Nephron (organoid): ENCODE measurements around the gene MRC2.

Experiments used
- H3K27ac Mint-ChIP-seq, 3 experiments: 2 replicates each; pipeline ENCODE4 v1.8.0; 2020; ENCODE audit warnings: mixed read lengths in 3 of 3, mild to moderate bottlenecking in 2 of 3, moderate library complexity in 1 of 3
- H3K27me3 Mint-ChIP-seq: 2 replicates; pipeline ENCODE4 v1.8.0; 2021; ENCODE audit warnings: low read depth, mild to moderate bottlenecking, moderate library complexity, mixed read lengths
- H3K36me3 Mint-ChIP-seq: 2 replicates; pipeline ENCODE4 v1.8.0; 2020; ENCODE audit warnings: low read depth, mixed read lengths
- H3K4me1 Mint-ChIP-seq: 2 replicates; pipeline ENCODE4 v1.8.0; 2020; ENCODE audit warnings: mixed read lengths
- H3K4me3 Mint-ChIP-seq, 3 experiments: 2 replicates each; pipeline ENCODE4 v1.8.0; 2020; ENCODE audit warnings: mild to moderate bottlenecking in 3 of 3, mixed read lengths in 3 of 3, moderate library complexity in 2 of 3
- H3K9me3 Mint-ChIP-seq: 2 replicates; pipeline ENCODE4 v1.8.0; 2020; ENCODE audit warnings: mixed read lengths
- CTCF ChIP-seq, 3 experiments: fragments of 200-600 bp; sonication (generic); IDR thresholded peaks; one replicate each; pipeline ENCODE4 v1.5.0; 2021; ENCODE audit warnings: antibody characterized with exemption in 3 of 3; ENCODE audit not compliant: unreplicated experiment in 3 of 3

Gene MRC2

GRCh38 chr17:62625184-62625869 lies 2.1 kb upstream of the MRC2 start:
- peaks cover 4% of the 10 kb centered on the region for H3K27me3 Mint-ChIP-seq
- peaks cover 28% of the 10 kb centered on the region for H3K36me3 Mint-ChIP-seq
- peaks cover 35% of the 10 kb centered on the region for H3K4me1 Mint-ChIP-seq
- no peaks in the 10 kb centered on the region for H3K9me3 Mint-ChIP-seq
- peak overlapping the region; percentile 84 to 97 (median 87) for H3K4me3 Mint-ChIP-seq
- peak overlapping the region; percentile 95 to 100 (median 99) for H3K27ac Mint-ChIP-seq
- no peak for TF ChIP-seq CTCF (IDR thresholded peaks at IDR 0.05; ENCODE audit: unreplicated experiment in 3 of 3)

DNA sequence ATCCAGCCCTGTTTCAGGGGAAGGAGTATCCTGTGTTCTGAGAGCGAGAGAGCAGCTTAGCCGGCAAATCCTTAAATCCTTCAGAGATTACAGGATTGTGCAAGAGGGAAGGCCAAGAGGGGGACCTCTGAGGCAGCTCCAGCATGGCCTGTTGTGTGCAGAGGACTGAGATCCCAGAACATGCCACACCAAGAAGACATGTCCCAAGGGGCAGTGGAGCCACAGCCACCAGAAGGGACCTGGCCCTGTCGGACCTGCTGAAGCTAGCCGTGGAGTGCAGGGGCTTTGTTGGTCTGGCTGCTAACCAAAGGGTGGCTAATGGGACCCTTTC lies 1.6 kb upstream of the MRC2 start:
- Mint-ChIP-seq H3K36me3 (peaks cover 28% of the 10 kb centered on the region), H3K4me3 (peak overlapping the region; percentile 84 to 97 (median 87)), H3K27ac (peak overlapping the region; percentile 95 to 100 (median 99)), H3K4me1 (peaks cover 37% of the 10 kb centered on the region), H3K27me3 (peaks cover 4% of the 10 kb centered on the region), H3K9me3 (no peaks in the 10 kb centered on the region)
- no peak for TF ChIP-seq CTCF (IDR thresholded peaks at IDR 0.05; ENCODE audit: unreplicated experiment in 3 of 3)

GRCh38 chr17:62626719-62627218 lies 701 bp upstream of the MRC2 start:
- Mint-ChIP-seq H3K36me3 (peaks cover 28% of the 10 kb centered on the region), H3K9me3 (no peaks in the 10 kb centered on the region), H3K4me3 (peak overlapping the region; percentile 84 to 97 (median 87)), H3K27me3 (peaks cover 4% of the 10 kb centered on the region), H3K4me1 (peaks cover 37% of the 10 kb centered on the region), H3K27ac (peak overlapping the region; percentile 95 to 100 (median 99))
- no peak for TF ChIP-seq CTCF (IDR thresholded peaks at IDR 0.05; ENCODE audit: unreplicated experiment in 3 of 3)

- Mint-ChIP-seq H3K36me3 (peaks cover 19% of the 10 kb centered on the region), H3K4me3 (peak overlapping the region; percentile 95 to 98 (median 97)), H3K4me1 (peaks cover 48% of the 10 kb centered on the region), H3K27me3 (peaks cover 4% of the 10 kb centered on the region), H3K9me3 (no peaks in the 10 kb centered on the region), H3K27ac (peak overlapping the region; percentile 99 to 100 (median 99))
- TF ChIP-seq CTCF (IDR thresholded peaks at IDR 0.05; ENCODE audit: unreplicated experiment in 3 of 3), result no peak
Observed at GRCh38 chr17:62627904-62628633, 599 bp downstream of the MRC2 start.

- Mint-ChIP-seq H3K4me1 (peaks cover 54% of the 10 kb centered on the region), H3K9me3 (no peaks in the 10 kb centered on the region), H3K36me3 (peaks cover 17% of the 10 kb centered on the region), H3K4me3 (peak overlapping the region; percentile 95 to 98 (median 97)), H3K27ac (peak overlapping the region; percentile 99 to 100 (median 99)), H3K27me3 (peaks cover 4% of the 10 kb centered on the region)
- no peak for TF ChIP-seq CTCF (IDR thresholded peaks at IDR 0.05; ENCODE audit: unreplicated experiment in 3 of 3)
Observed at GRCh38 chr17:62628831-62629555, 1.5 kb downstream of the MRC2 start.
